Mesangial cell (primary cell): ENCODE data around the gene IL15. TPM values are rescaled to one million over a fixed set of nuclear protein-coding genes. Genes with fewer than 3 reads are reported as not detected.

ENCODE experiments used
- total RNA-seq: library from RNA; depleted of rRNA; stranded (reverse); fragments of >200 nt; gene quantifications from 2 replicates; pipeline ENCODE4 v1.2.3, GENCODE V29; 2015

IL15 gene, protein sequence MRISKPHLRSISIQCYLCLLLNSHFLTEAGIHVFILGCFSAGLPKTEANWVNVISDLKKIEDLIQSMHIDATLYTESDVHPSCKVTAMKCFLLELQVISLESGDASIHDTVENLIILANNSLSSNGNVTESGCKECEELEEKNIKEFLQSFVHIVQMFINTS
- total RNA-seq = 6.6 and 7.3 TPM in 2 replicates

GRCh38 chr4:141636082-141636770 lies at the start of gene IL15:
Gene IL15 (plus strand): TSS chr4:141636583. CDS start chr4:141719465, 82,882 bp downstream.

